K562 (cell line): ENCODE data around the gene RPL27A. TPM values are rescaled to one million over a fixed set of nuclear protein-coding genes. Genes with fewer than 3 reads are reported as not detected.

Experiments
- ATAC-seq: fragments of 200-7000 bp; cut with Tn5 transposase; 3 replicates; pipeline ENCODE4 v1.9.1; 2020; ENCODE audit warnings: moderate library complexity
- BruUV-seq: library from RNA; stranded (reverse); fragments of 400-500 nt; replicated peaks from 2 replicates; lab custom pipeline; 2021; lab: Mats Ljungman, UMichigan
- CTCF ChIA-PET: fragments of 300-600 bp; formaldehyde crosslinking; extraction: SDS; loops from one replicate; lab custom pipeline; 2021; ENCODE audit warnings: low intra/inter-chr PET ratio; lab: Yijun Ruan, JAX
- POLR2A ChIA-PET: fragments of 300-600, 350-650 bp; sonication (Branson Sonifier 250); formaldehyde crosslinking; extraction: SDS; loops from one replicate; lab custom pipeline; 2021; ENCODE audit warnings: antibody characterized with exemption, inconsistent platforms; lab: Yijun Ruan, JAX
- DNase-seq, 4 experiments: peaks; one replicate each; pipeline versions ENCODE4 v3.0.0 to v3.0.0-alpha.2; 2011 to 2018; ENCODE audit warnings: low spot score in 3 of 4, mixed read lengths in 3 of 4; ENCODE audit errors: extremely low read depth in 1 of 4
- FAIRE-seq: peaks from 2 replicates; lab custom pipeline; 2011; peaks lifted over from hg19 to GRCh38; lab: Jason Lieb, UNC
- H2AFZ ChIP-seq: 2 replicates; pipeline ENCODE4 v1.6.0; 2011; ENCODE audit warnings: low read depth, low read length, control low read depth, inconsistent platforms
- H3K27ac ChIP-seq: fragments of 200-600 bp; 3 replicates; pipeline ENCODE4 v1.8.0; 2011; ENCODE audit warnings: low read depth, mild to moderate bottlenecking, control low read depth, inconsistent platforms, low read length, moderate library complexity, mixed read lengths; ENCODE audit errors: extremely low read depth
- H3K27me3 ChIP-seq, 2 experiments: fragments of 300-600 bp in 1 of 2; 2 replicates in 1 of 2; 3 replicates in 1 of 2; pipeline versions ENCODE4 v1.6.0 to v1.8.0; 2011; ENCODE audit warnings: inconsistent platforms in 2 of 2, low read length in 2 of 2, mild to moderate bottlenecking in 1 of 2, mixed read lengths in 1 of 2, moderate library complexity in 1 of 2; ENCODE audit not compliant: control insufficient read depth in 2 of 2, insufficient read depth in 2 of 2
- H3K36me3 ChIP-seq: fragments of 300-600 bp; 3 replicates; pipeline ENCODE4 v1.8.0; 2011; ENCODE audit warnings: mild to moderate bottlenecking, low read length, inconsistent platforms; ENCODE audit not compliant: control insufficient read depth, insufficient read depth
- H3K4me1 ChIP-seq, 2 experiments: fragments of 200-600 bp in 1 of 2; replicated peaks in 1 of 2; 2 replicates in 1 of 2; 3 replicates in 1 of 2; pipeline versions ENCODE4 v1.5.1 to v1.8.0; 2011; ENCODE audit warnings: inconsistent platforms in 2 of 2, low read length in 2 of 2, mild to moderate bottlenecking in 1 of 2, mixed read lengths in 1 of 2, moderate library complexity in 1 of 2; ENCODE audit not compliant: control insufficient read depth in 2 of 2, insufficient read depth in 2 of 2
- H3K4me2 ChIP-seq: 2 replicates; pipeline ENCODE4 v1.6.1; 2011; ENCODE audit warnings: low read length, control low read depth, inconsistent platforms, mixed read lengths; ENCODE audit not compliant: insufficient read depth
- H3K4me3 ChIP-seq: fragments of 200-600 bp; sonication (generic), shearing (Covaris generic); 2 replicates; pipeline ENCODE4 v1.5.1; 2016; ENCODE audit warnings: control low read depth, inconsistent platforms
- H3K79me2 ChIP-seq: fragments of 200-600 bp; 3 replicates; pipeline ENCODE4 v1.8.0; 2011; ENCODE audit warnings: low read length, inconsistent platforms; ENCODE audit not compliant: control insufficient read depth, insufficient read depth
- H3K9ac ChIP-seq, 2 experiments: 2 replicates each; pipeline versions ENCODE4 v1.6.0 to v1.6.1; 2011; ENCODE audit warnings: low read depth in 2 of 2, low read length in 2 of 2, control low read depth in 1 of 2, inconsistent platforms in 1 of 2, mild to moderate bottlenecking in 1 of 2, mixed read lengths in 1 of 2; ENCODE audit not compliant: insufficient read depth in 1 of 2
- H3K9me1 ChIP-seq: one replicate; pipeline ENCODE4 v1.6.0; 2011; ENCODE audit warnings: inconsistent platforms, mild to moderate bottlenecking, low read length, moderate library complexity; ENCODE audit not compliant: control insufficient read depth, insufficient read depth
- H3K9me3 ChIP-seq: replicated peaks from 2 replicates; pipeline ENCODE4 v1.5.1; 2011; ENCODE audit warnings: low read depth, low read length, inconsistent platforms; ENCODE audit not compliant: control insufficient read depth, insufficient read depth
- H4K20me1 ChIP-seq: replicated peaks from 2 replicates; pipeline ENCODE4 v1.6.1; 2011; ENCODE audit warnings: low read length, inconsistent platforms, mixed read lengths; ENCODE audit not compliant: control insufficient read depth, insufficient read depth
- KHSRP ChIP-seq: fragments of 450-650 bp; IDR thresholded peaks from 2 replicates; pipeline ENCODE4 v1.6.1; 2017
- MLLT1 ChIP-seq, 2 experiments: fragments of 450-650 bp; IDR thresholded peaks; 2 replicates each; pipeline ENCODE4 v1.6.1; 2016
- POLR2G ChIP-seq: fragments of 200-400 bp; formaldehyde crosslinking; IDR thresholded peaks from 2 replicates; pipeline ENCODE4 v1.6.1; 2017; ENCODE audit warnings: low read depth, mild to moderate bottlenecking, antibody characterized with exemption, low read length, moderate library complexity
- RAD21 ChIP-seq, 2 experiments: fragments of 250-450 bp in 1 of 2; fragments of 450-650 bp in 1 of 2; sonication (Bioruptor Pico) in 1 of 2; formaldehyde crosslinking in 1 of 2; IDR thresholded peaks in 1 of 2; conservative IDR thresholded peaks in 1 of 2; 2 replicates each; pipeline versions ENCODE4 v1.4.0 to v1.8.0; 2020 to 2022; ENCODE audit warnings: mild to moderate bottlenecking in 2 of 2, moderate library complexity in 1 of 2
- RAD51 ChIP-seq: fragments of 450-650 bp; IDR thresholded peaks from 2 replicates; pipeline ENCODE4 v1.7.1; 2016; ENCODE audit warnings: low read depth, mild to moderate bottlenecking, borderline replicate concordance
- U2AF1 ChIP-seq: fragments of 200-400 bp; formaldehyde crosslinking; optimal IDR thresholded peaks from 2 replicates; pipeline ENCODE3; 2017; ENCODE audit warnings: mild to moderate bottlenecking, low read depth, low read length, moderate library complexity
- ZNF12 ChIP-seq: sonication (generic); formaldehyde crosslinking; IDR thresholded peaks from 2 replicates; pipeline ENCODE4 v1.4.0; 2020; ENCODE audit warnings: mild to moderate bottlenecking, missing genetic modification reagents
- WGBS: fragments of 100-300 bp; shearing (Covaris generic); methylation state at CpG from one replicate; pipeline ENCODE4 v1.1.6; 2016; ENCODE audit warnings: low coverage, mixed read lengths; ENCODE audit not compliant: insufficient coverage; ENCODE audit errors: missing lambda C conversion rate; 5-methylcytosine and 5-hydroxymethylcytosine counted together
- in situ Hi-C: fragments of 300-500 bp; cut with MboI; formaldehyde crosslinking; loops from 4 replicates; pipeline ENCODE4 v1.15.0; 2018; ENCODE audit warnings: inconsistent platforms, mixed read lengths
- intact Hi-C: fragments of 100-400 bp; cut with micrococcal nuclease; formaldehyde crosslinking; loops from 2 replicates; pipeline ENCODE4 v1.14.2; 2022
- polyA plus RNA-seq, 8 experiments: library from polyadenylated mRNA; depleted of rRNA in 4 of 8; stranded (reverse) in 5 of 8; unstranded in 3 of 8; fragments of >200 nt; fragmentation: Nextera tagmentation in 2 of 8; fragmentation: Illumina TruSeq in 1 of 8; extraction: Ambion mirVana in 2 of 8; extraction: Trizol in 1 of 8; gene quantifications; 2 replicates each; pipeline versions ENCODE4 v1.2.1 to v1.2.3, GENCODE V29; 2011 to 2014; ENCODE audit warnings: inconsistent platforms in 1 of 8, missing spikeins in 1 of 8
- total RNA-seq, 7 experiments: library from RNA; depleted of rRNA in 6 of 7; stranded (reverse); fragments of >200 nt in 6 of 7; fragmentation: Illumina TruSeq in 2 of 7; extraction: Trizol in 2 of 7; gene quantifications; 2 replicates each; pipeline versions ENCODE4 v1.2.1 to v1.2.3, GENCODE V29; 2011 to 2021; ENCODE audit warnings: low replicate concordance in 1 of 7

RPL27A gene
- total and polyA plus RNA-seq, 9 of the 15 experiments (the other 6 are each of a cell fraction or from before 2014, with no cell fraction given) = 790 to 4,241 (median 2,267) TPM

GRCh38 chr11:8689726-8690255 lies 7.2 kb downstream of the RPL27A start:
- POLR2A ChIA-PET = interaction anchor here (0.6 to 3.3 kb wide), 13 partner anchors 9 to 471 kb away, joined by 3 to 30 read pairs (median 3); no protein-coding TSS in a partner anchor
- peak overlapping the region; percentile 49 for H3K4me3 ChIP-seq
- peaks cover 6% of the 10 kb centered on the region for H4K20me1 ChIP-seq
- H3K27me3 ChIP-seq = no peaks in the 10 kb centered on the region
- H3K9ac ChIP-seq = peak overlapping the region; percentile 74 to 80; a peak in 3 of 4 replicates
- peak overlapping the region; percentile 89 for H3K4me2 ChIP-seq
- H3K9me1 ChIP-seq = no peaks in the 10 kb centered on the region
- intact Hi-C loops (loop anchor here (2.0 to 5.0 kb wide), 2 partner anchors 123 to 269 kb away; a partner anchor contains a TSS), in situ Hi-C loops (no loop called here)
- CTCF ChIA-PET = no interaction called here
- H3K27ac ChIP-seq = peak overlapping the region; percentile 83
- WGBS = 52% methylated on average over 8 of the region's 8 CpGs
- ATAC-seq (no peak), DNase-seq (no peak), FAIRE-seq (no peak)
- peaks cover 83% of the 10 kb centered on the region for H3K36me3 ChIP-seq
- H3K9me3 ChIP-seq = no peaks in the 10 kb centered on the region
- 0 out of 2 replicates have a peak, but pooled peaks have one; percentile 35 for TF ChIP-seq KHSRP
- 0 out of 4 replicates have a peak, but pooled peaks of 1 of the 2 experiments have one; percentile 11 for TF ChIP-seq RAD21 (CRISPR knock-in tag; conservative IDR thresholded peaks at IDR 0.05 in 1 of 2, IDR thresholded peaks at IDR 0.05 in 1 of 2)
- TF ChIP-seq U2AF1 = peak; percentile 10
- no peak for TF ChIP-seq ZNF12 (CRISPR knock-in tag)
- TF ChIP-seq RAD51 = no peak
- TF ChIP-seq MLLT1 (IDR thresholded peaks at IDR 0.05) = peak in 1 of 2 experiments; percentile 45; a peak in 1 of 4 replicates
- TF ChIP-seq POLR2G = peak; percentile 12; the same call in 1 of the 2 replicates
- peaks cover 13 to 17% of the 10 kb centered on the region in 2 experiments for H3K4me1 ChIP-seq
- H3K79me2 ChIP-seq = peaks cover 52% of the 10 kb centered on the region
- BruUV-seq = no TSS peak
- no peak overlapping the region for H2AFZ ChIP-seq
